HepG2 (cell line): Measurements from ENCODE around the gene PIK3IP1. TPM values are rescaled to one million over a fixed set of nuclear protein-coding genes. Genes with fewer than 3 reads are reported as not detected.
A peak's percentile ranks its signal among the peaks of the same experiment; 100 is the strongest.

Source experiments
- BHLHE40 ChIP-seq: IDR thresholded peaks from 2 replicates; pipeline ENCODE4 v1.6.1; 2011; ENCODE audit warnings: low read length, improper control_type of control experiment
- GZF1 ChIP-seq: sonication (generic); formaldehyde crosslinking; IDR thresholded peaks from 2 replicates; pipeline ENCODE4 v1.5.1; 2020; ENCODE audit warnings: mild to moderate bottlenecking, missing genetic modification reagents
- HOXA3 ChIP-seq: sonication (generic); formaldehyde crosslinking; IDR thresholded peaks from 2 replicates; pipeline ENCODE4 v1.5.0; 2020; ENCODE audit warnings: missing genetic modification reagents
- POLR2A ChIP-seq, 2 experiments: IDR thresholded peaks; 2 replicates each; pipeline ENCODE4 v1.6.1; 2011; ENCODE audit warnings: low read depth in 2 of 2, low read length in 2 of 2, mild to moderate bottlenecking in 1 of 2, moderate library complexity in 1 of 2; ENCODE audit not compliant: insufficient read depth in 1 of 2
- SMAD1 ChIP-seq: sonication (generic); formaldehyde crosslinking; IDR thresholded peaks from 2 replicates; pipeline ENCODE4 v1.4.0; 2020; ENCODE audit warnings: missing genetic modification reagents, low read depth, mild to moderate bottlenecking, borderline replicate concordance
- SNRNP70 ChIP-seq: fragments of 200-400 bp; formaldehyde crosslinking; IDR thresholded peaks from 2 replicates; pipeline ENCODE4 v1.6.1; 2017; ENCODE audit warnings: mild to moderate bottlenecking, low read depth, low read length, moderate library complexity
- ZNF563 ChIP-seq: sonication (generic); formaldehyde crosslinking; IDR thresholded peaks from 2 replicates; pipeline ENCODE4 v1.8.0; 2022; ENCODE audit warnings: mild to moderate bottlenecking, moderate library complexity, missing genetic modification reagents
- ZNF644 ChIP-seq: IDR thresholded peaks from 2 replicates; pipeline ENCODE4 v1.6.1; 2016; ENCODE audit warnings: low read depth
- polyA plus RNA-seq, 8 experiments: library from polyadenylated mRNA; depleted of rRNA in 3 of 8; stranded (reverse) in 7 of 8; unstranded in 1 of 8; fragments of >200 nt; fragmentation: Illumina TruSeq in 4 of 8; extraction: Trizol in 4 of 8; gene quantifications; 2 replicates each; pipeline versions ENCODE4 v1.2.1 to v1.2.3, GENCODE V29; 2011 to 2016; ENCODE audit warnings: low read depth in 4 of 8, missing spikeins in 1 of 8, mixed read lengths in 1 of 8; ENCODE audit not compliant: insufficient read depth in 1 of 8
- total RNA-seq, 5 experiments: library from RNA; depleted of rRNA; stranded (reverse); fragments of >200 nt; fragmentation: Illumina TruSeq; extraction: Trizol; gene quantifications; 2 replicates each; pipeline ENCODE4 v1.2.3, GENCODE V29; 2016; ENCODE audit warnings: low read depth in 1 of 5
- TF ChIP-seq, protein P1 (sequence below): sonication (generic); formaldehyde crosslinking; IDR thresholded peaks from 2 replicates; pipeline ENCODE4 v1.5.0; 2020; ENCODE audit warnings: missing genetic modification reagents, mild to moderate bottlenecking, borderline replicate concordance
- TF ChIP-seq, protein P2 (sequence below), 2 experiments: fragments of 450-650 bp in 1 of 2; sonication (generic) in 1 of 2; formaldehyde crosslinking; IDR thresholded peaks; 2 replicates each; pipeline versions ENCODE4 v1.5.0 to v1.8.0; 2020 to 2022; ENCODE audit warnings: mild to moderate bottlenecking in 1 of 2, missing genetic modification reagents in 1 of 2
- TF ChIP-seq, protein P3 (sequence below): sonication (generic); formaldehyde crosslinking; conservative IDR thresholded peaks from 2 replicates; pipeline ENCODE4 v1.4.0; 2020; ENCODE audit warnings: missing genetic modification reagents
- TF ChIP-seq, protein P4 (sequence below): sonication (generic); formaldehyde crosslinking; IDR thresholded peaks from 2 replicates; pipeline ENCODE4 v1.5.1; 2020; ENCODE audit warnings: missing genetic modification reagents, mild to moderate bottlenecking, borderline replicate concordance
- TF ChIP-seq, protein P5 (sequence below): sonication (generic); formaldehyde crosslinking; IDR thresholded peaks from 2 replicates; pipeline ENCODE4 v1.8.0; 2022; ENCODE audit warnings: mild to moderate bottlenecking, missing genetic modification reagents
- TF ChIP-seq, protein P6 (sequence below): sonication (generic); formaldehyde crosslinking; IDR thresholded peaks from 2 replicates; pipeline ENCODE4 v1.4.0; 2020; ENCODE audit warnings: missing genetic modification reagents, borderline replicate concordance
- TF ChIP-seq, protein P7 (sequence below): sonication (generic); formaldehyde crosslinking; IDR thresholded peaks from 2 replicates; pipeline ENCODE4 v1.4.0; 2020; ENCODE audit warnings: missing genetic modification reagents

Gene PIK3IP1
- total and polyA plus RNA-seq, 2 of the 13 experiments (the other 11 are each of a cell fraction or from before 2014, with no cell fraction given): 1.3 to 2.5 TPM

DNA sequence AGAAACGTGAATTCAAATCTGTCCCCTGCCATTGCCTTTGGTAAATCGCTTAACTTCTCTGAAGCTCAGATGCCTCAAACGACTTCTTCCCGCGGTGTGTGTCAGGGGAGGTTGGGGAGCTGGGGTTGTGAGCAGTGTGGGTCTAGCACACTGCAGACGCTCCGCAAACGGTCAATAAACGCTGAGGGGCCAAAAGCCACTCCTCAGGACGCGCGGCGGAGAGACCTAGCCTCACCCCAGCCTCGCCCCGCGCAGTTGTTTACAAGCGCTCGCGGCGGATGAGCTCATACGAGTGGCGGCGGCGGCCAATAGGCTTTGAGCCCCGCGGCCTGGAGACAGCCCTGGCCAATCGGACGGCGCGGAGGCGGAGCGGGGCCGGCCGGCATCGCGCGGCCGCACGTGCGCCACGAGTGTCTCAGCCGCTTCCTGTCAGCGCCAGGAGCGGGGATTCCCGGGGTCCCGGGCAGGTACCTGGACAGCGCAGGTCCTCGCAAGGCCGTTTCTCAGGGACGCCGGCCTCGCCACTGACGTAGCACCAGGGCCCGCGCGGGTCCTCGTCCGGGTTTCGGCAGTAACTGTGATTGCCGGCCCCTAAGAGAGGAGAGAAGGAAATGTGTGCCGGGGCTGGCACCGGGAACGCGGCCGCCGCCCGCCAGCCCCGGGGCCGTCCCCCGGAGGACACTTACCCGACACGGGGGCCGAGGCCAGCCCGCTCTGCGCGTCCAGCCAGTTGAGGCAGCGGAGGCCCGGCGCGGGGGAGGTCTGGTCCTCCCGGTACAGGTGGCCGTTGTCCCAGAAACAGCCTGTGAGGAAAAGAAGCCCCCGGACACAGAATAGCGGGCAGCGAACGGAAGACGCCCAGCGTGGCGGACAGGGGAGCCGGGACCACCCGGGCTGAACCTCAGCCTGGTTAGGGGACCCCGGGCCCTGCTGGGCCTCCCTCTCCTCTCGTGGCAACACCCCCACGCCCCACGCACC is 1.5 kb downstream of the PIK3IP1 start (continued):
- TF ChIP-seq, protein P1, sequence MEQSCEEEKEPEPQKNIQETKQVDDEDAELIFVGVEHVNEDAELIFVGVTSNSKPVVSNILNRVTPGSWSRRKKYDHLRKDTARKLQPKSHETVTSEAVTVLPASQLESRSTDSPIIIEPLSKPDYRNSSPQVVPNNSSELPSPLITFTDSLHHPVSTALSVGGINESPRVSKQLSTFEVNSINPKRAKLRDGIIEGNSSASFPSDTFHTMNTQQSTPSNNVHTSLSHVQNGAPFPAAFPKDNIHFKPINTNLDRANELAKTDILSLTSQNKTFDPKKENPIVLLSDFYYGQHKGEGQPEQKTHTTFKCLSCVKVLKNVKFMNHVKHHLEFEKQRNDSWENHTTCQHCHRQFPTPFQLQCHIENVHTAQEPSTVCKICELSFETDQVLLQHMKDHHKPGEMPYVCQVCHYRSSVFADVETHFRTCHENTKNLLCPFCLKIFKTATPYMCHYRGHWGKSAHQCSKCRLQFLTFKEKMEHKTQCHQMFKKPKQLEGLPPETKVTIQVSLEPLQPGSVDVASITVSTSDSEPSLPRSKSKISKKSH: peak; percentile 60; the same call in 1 of the 2 replicates
- TF ChIP-seq, protein P2, sequence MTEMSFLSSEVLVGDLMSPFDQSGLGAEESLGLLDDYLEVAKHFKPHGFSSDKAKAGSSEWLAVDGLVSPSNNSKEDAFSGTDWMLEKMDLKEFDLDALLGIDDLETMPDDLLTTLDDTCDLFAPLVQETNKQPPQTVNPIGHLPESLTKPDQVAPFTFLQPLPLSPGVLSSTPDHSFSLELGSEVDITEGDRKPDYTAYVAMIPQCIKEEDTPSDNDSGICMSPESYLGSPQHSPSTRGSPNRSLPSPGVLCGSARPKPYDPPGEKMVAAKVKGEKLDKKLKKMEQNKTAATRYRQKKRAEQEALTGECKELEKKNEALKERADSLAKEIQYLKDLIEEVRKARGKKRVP (CRISPR knock-in tag; IDR thresholded peaks at IDR 0.05): no peak; a peak in 1 of 4 replicates
- TF ChIP-seq, protein P3, sequence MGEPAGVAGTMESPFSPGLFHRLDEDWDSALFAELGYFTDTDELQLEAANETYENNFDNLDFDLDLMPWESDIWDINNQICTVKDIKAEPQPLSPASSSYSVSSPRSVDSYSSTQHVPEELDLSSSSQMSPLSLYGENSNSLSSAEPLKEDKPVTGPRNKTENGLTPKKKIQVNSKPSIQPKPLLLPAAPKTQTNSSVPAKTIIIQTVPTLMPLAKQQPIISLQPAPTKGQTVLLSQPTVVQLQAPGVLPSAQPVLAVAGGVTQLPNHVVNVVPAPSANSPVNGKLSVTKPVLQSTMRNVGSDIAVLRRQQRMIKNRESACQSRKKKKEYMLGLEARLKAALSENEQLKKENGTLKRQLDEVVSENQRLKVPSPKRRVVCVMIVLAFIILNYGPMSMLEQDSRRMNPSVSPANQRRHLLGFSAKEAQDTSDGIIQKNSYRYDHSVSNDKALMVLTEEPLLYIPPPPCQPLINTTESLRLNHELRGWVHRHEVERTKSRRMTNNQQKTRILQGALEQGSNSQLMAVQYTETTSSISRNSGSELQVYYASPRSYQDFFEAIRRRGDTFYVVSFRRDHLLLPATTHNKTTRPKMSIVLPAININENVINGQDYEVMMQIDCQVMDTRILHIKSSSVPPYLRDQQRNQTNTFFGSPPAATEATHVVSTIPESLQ (CRISPR knock-in tag): no peak
- TF ChIP-seq GZF1 (no peak), BHLHE40 (peak; percentile 99), SMAD1 (CRISPR knock-in tag) (no peak), ZNF563 (CRISPR knock-in tag) (peak; percentile 94), ZNF644 (no peak), SNRNP70 (no peak), POLR2A (IDR thresholded peaks at IDR 0.05; ENCODE audit: insufficient read depth in 1 of 2, low read depth in 2 of 2, low read length in 2 of 2) (peak; percentile 13 to 28; a peak in 1 of 4 replicates), HOXA3 (CRISPR knock-in tag) (peak; percentile 86)
- TF ChIP-seq, protein P4, sequence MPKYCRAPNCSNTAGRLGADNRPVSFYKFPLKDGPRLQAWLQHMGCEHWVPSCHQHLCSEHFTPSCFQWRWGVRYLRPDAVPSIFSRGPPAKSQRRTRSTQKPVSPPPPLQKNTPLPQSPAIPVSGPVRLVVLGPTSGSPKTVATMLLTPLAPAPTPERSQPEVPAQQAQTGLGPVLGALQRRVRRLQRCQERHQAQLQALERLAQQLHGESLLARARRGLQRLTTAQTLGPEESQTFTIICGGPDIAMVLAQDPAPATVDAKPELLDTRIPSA (CRISPR knock-in tag): no peak
- TF ChIP-seq, protein P5, sequence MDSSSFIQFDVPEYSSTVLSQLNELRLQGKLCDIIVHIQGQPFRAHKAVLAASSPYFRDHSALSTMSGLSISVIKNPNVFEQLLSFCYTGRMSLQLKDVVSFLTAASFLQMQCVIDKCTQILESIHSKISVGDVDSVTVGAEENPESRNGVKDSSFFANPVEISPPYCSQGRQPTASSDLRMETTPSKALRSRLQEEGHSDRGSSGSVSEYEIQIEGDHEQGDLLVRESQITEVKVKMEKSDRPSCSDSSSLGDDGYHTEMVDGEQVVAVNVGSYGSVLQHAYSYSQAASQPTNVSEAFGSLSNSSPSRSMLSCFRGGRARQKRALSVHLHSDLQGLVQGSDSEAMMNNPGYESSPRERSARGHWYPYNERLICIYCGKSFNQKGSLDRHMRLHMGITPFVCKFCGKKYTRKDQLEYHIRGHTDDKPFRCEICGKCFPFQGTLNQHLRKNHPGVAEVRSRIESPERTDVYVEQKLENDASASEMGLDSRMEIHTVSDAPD (CRISPR knock-in tag): 0 out of 2 replicates have a peak, but pooled peaks have one; percentile 33
- TF ChIP-seq, protein P6, sequence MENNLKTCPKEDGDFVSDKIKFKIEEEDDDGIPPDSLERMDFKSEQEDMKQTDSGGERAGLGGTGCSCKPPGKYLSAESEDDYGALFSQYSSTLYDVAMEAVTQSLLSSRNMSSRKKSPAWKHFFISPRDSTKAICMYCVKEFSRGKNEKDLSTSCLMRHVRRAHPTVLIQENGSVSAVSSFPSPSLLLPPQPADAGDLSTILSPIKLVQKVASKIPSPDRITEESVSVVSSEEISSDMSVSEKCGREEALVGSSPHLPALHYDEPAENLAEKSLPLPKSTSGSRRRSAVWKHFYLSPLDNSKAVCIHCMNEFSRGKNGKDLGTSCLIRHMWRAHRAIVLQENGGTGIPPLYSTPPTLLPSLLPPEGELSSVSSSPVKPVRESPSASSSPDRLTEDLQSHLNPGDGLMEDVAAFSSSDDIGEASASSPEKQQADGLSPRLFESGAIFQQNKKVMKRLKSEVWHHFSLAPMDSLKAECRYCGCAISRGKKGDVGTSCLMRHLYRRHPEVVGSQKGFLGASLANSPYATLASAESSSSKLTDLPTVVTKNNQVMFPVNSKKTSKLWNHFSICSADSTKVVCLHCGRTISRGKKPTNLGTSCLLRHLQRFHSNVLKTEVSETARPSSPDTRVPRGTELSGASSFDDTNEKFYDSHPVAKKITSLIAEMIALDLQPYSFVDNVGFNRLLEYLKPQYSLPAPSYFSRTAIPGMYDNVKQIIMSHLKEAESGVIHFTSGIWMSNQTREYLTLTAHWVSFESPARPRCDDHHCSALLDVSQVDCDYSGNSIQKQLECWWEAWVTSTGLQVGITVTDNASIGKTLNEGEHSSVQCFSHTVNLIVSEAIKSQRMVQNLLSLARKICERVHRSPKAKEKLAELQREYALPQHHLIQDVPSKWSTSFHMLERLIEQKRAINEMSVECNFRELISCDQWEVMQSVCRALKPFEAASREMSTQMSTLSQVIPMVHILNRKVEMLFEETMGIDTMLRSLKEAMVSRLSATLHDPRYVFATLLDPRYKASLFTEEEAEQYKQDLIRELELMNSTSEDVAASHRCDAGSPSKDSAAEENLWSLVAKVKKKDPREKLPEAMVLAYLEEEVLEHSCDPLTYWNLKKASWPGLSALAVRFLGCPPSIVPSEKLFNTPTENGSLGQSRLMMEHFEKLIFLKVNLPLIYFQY (CRISPR knock-in tag): peak; percentile 58; the same call in 1 of the 2 replicates
- TF ChIP-seq, protein P7, sequence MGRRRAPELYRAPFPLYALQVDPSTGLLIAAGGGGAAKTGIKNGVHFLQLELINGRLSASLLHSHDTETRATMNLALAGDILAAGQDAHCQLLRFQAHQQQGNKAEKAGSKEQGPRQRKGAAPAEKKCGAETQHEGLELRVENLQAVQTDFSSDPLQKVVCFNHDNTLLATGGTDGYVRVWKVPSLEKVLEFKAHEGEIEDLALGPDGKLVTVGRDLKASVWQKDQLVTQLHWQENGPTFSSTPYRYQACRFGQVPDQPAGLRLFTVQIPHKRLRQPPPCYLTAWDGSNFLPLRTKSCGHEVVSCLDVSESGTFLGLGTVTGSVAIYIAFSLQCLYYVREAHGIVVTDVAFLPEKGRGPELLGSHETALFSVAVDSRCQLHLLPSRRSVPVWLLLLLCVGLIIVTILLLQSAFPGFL (CRISPR knock-in tag): no peak
